ENCODE measurements around the gene CAV1. TPM values are rescaled to one million over a fixed set of nuclear protein-coding genes. Genes with fewer than 3 reads are reported as not detected.

CAV1 gene
- total and polyA plus RNA-seq, 7 donors: 8.8 to 857 (median 328) TPM

Small RNA genes within 50 kb of the gene (small RNA-seq; reads per million reads assigned to genes)
- 0 reads per million in 3 donors for gene AC006159.2

Other genes with a start within 250 kb of the CAV1 start
- 100 to 1,000 TPM in 1 of 4 donors, 10 to 100 TPM in 3; 81.8 to 142 (median 88.6) TPM for gene CAV2, start 25.3 kb upstream of the CAV1 start, total RNA-seq
- 10 to 100 TPM in 1 of 3 donors, 1 to 10 TPM in 2; 4.6 to 12.8 (median 7.8) TPM for gene CAV2, start 25.3 kb upstream of the CAV1 start, polyA plus RNA-seq
- 10 to 100 TPM; 15.9 to 21.6 (median 18.6) TPM for gene MET, start 147.2 kb downstream of the CAV1 start, total RNA-seq
- gene MET, start 147.2 kb downstream of the CAV1 start, polyA plus RNA-seq: 10 to 100 TPM in 1 of 3 donors, 1 to 10 TPM in 2; 1.2 to 10.5 (median 1.8) TPM